Muscle of back (tissue), 11 donors: Measurements from ENCODE around the gene CLSTN3. TPM values are rescaled to one million over a fixed set of nuclear protein-coding genes. Genes with fewer than 3 reads are reported as not detected.
A peak's percentile ranks its signal among the peaks of the same experiment; 100 is the strongest.

Source experiments
- DNase-seq, 3 donors: peaks; one replicate each; pipeline versions ENCODE4 v3.0.0 to v3.0.0-alpha.2; 2013
- polyA plus RNA-seq, 10 donors: library from polyadenylated mRNA; unstranded; fragments of 120-200 nt; gene quantifications; one replicate each; pipeline ENCODE4 v1.2.1, GENCODE V29; 2013; ENCODE audit not compliant: insufficient read length in 10 of 10

The CLSTN3 gene
- polyA plus RNA-seq, 10 donors: 11.8 to 25.7 (median 19.1) TPM

DNA sequence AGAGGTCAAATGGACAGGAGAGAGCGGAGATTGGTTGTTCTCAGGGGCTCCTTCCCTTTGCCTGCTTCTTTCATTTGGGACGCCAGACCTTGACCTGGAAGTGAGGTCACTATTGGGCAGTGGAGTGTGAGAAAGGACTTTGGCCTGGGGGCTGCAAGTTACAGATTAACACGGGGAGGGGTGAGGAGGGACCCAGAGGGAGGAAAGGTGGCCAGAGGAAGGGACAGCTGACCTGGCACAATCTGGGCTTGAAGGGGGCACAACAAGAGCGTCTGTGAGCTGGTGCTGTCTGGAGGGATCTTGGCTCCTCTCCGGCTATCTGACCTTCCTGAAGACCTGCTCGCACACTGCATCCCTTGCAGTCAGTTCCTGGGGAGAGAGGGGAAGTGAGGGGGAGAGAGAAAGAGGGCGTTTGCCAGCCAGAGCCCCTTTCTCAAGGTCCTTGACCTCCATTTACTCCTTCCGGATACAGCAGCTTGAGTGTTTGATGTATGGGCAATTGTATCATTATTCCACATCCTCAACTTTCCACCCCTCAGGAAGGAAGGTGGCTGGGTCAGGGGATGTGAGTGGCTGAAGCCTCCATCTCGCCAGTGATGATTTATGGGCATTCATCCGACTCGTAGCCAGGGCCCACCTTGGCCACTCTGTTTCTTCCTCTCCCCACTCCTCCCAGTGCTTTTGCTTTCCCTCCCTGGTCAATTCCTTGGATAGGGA lies 6.2 kb upstream of the CLSTN3 start:
- DNase-seq: no peak

DNA sequence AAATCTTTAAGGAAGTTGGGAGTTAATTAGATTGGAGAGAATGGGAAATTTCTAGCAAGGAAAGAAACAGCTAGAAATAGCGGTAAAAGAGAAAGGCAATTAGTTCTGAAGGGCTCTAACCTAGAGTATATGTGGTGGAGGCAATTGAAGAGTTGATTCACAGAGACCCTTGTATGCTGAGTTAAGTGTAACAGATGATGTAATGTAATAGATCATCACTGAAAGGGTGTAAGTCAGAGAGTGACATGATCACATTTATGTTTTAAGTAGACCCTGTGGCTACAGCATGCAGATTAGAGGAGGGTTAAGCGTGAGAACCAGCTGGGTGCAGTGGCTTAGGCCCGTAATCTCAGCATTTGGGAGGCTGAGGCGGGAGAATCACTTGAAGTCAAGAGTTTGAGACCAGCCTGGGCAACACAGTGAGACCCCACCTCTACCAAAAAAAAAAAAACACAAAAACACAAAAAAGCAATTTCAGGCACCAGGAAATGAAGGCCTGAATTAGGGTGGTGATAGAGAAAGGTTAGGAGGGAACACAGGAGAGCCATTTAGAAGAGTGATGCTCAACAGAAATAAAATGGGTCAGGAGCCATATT lies 4.4 kb upstream of the CLSTN3 start:
- DNase-seq: no peak

DNA sequence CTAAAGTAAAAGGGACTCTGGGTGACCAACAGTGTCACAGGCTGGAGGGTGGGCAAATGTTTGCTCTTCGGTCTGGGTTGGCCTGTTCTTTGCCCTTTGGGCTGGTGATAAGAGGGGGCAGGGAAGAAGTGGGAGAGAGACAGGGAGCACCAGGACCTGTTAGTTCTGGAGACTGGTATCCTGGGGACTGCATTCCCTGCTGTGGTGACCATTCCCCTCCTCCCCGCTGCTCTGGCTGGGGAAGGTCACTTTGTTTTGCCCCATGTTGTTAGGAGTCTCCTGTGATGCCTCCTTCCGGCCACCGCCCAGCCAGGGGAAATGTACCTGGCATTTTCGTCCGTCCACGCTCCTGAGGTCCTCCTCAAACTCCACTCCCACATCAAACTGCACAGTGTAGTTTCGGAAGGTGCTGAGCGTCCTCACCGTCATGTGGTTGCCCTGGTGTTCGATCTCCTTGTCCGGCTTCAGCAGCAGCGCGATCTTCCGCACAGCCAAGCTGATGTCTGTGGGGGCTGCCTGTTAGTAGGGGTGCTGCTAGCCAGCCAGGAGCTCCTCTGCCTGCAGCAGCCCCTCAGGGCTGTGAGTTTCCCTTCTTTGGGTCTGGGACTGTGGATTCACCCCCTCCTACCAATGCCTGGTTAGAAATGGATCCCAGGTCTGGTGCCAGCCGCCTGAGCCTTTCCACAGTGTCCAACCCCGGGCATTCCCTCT lies 2.1 kb upstream of the CLSTN3 start:
- DNase-seq: no peak

DNA sequence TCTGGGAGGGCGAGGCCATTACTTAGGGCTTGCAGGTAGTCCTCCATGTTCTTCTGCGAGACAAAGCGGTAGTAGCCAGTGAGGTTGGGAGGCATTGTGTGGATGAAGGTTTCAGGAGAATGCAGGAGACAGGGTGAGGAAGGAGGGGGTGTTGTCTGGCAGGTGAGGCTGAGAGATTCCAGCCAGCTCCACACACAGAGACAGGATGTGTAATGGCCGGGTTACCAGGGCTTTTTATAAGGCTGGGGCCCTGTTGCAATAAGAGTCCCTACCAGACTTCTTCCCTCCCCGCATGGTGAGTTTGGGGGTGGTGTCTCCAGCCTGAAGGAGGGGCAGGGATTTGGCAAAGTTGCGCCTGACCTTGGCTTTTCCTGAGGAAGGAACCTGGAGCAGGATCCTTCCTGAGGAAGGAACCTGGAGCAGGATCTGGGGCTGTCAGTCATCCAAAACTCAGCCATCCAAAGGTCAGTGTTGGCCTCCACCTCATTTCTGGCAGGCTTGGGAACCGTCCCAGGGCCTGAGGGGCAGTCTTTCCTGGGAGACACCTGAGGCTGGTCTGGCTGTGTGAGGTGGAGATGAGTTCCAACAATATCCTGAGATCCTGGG lies 1.4 kb upstream of the CLSTN3 start, which contains the start of gene RBP5:
Gene RBP5 (minus strand): TSS at position 209 of the 606 bp plus-strand sequence. CDS start 114 bp downstream, at position 95.
- DNase-seq: no peak

DNA sequence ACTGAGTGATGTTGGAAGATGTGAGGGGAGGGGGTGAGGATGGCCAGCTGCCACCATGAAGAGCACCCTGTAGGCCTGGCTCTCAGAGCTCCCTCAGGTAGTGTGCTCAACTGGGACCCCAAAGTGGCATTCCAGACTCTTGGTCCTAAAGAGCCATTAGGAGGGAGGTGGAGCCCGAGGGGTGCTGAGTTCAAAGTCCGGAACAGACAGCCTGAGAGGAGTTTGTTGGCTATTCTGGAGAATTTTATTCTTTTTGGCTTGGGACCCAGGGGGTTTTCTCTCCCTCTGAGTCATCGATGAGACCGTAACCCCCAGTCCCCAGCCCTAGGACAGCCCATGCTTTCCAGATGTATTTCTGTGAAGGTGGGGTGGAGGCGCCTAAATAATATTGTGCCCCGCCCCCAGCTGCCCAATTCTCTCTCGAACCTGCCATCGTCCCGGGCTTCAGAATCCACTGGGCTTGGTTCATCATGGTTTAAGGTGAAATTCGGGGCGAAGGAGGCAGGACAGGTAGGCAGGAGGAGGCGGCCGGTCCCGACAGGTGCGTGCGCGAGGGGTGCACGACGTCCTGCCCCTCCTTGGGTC lies 792 bp upstream of the CLSTN3 start:
- DNase-seq: no peak

DNA sequence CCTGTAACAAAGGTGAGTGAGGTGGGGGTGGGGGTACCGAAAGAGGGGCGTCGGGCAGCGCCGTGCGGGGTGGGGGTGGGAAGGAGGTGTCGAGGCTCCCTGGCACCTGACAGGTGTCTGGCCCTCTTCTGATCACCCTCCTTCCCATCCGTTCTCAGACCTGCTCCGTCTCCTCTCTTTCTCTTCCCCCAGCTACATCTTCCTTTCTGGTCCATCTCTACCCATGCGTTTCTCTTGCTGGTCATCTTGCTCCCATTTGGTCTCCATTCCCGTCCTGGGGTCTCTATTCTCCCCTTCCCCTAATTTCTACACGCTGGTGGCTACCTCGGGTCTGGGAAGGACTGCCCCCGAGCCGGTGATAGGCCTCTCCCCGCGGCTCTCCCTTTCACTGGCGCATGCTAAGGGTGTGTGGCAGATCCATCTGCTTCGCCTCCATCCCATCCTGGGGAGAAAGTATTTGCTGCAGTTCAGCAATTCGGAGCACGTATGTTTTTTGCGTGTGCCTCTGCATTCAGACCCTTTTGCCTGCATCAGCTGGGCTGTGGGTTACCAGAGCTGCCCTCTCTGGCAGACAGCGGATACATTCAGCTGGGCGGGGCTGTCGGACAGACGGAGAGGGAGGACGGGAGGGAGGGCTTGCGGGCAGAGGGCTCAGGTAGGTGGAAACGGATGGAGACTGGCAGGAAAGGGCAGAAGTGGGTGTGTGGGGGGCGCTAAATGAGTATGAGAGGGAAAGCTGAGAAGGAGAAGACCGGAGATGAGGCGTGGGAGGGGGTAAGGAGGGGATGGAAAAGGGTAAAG lies 730 bp downstream of the CLSTN3 start:
- DNase-seq: peak in 1 of 3 donors; percentile 73

DNA sequence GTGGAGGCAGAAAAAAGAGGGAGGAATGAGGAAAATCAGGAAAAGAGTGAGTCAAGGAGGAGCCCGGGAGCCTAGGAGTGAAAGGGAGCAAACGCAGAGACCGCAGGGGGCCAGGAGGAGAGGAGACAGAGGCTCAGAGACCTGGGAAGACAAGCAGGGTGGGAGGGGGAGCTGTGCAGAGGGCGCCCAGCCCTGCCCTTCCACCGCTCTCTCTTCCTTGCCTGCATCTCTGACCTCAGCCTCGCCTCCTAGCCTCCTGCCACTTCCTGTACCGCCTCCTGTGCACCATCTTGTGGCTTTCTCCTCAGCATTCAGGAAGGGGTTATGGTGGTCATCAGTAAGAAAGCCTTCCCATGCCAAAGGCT lies 1.3 kb downstream of the CLSTN3 start:
- DNase-seq: no peak

DNA sequence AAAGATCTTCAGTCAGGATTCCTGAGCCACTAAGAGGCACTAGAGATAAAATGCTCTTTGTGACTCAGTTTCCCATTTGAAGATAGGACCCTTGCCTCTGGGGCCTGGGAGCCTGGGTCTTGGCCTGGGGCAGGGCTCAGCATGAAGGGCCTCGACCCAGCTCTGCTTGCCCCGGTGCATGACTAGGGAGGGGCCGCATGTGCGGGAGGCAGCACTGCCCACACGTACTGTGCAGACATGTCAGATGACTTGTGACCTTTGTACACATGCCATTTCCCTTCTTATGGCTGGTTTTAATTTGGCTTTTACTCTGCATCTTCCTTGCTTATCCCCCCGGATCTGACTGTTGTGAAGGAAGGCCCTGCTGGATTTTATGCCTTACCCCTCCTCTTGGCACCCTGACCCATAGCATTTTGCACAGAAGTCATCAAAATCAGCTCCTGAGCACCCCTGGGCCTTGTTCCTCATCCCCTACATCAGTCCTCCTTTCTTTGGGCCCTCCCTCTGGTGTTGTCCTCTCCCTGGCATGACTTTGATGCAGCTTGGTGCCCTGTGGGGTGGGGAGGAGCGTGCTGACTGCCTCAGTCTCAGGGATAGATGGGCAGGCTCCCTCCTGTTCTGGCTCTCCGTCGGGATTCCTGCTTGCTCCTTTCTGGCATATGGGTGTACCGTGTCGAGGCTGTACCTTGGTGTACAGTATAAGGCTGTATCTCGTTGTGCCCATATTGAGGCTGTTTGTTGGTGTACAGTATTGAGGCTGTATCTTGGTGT lies 4.4 kb downstream of the CLSTN3 start:
- DNase-seq: no peak

DNA sequence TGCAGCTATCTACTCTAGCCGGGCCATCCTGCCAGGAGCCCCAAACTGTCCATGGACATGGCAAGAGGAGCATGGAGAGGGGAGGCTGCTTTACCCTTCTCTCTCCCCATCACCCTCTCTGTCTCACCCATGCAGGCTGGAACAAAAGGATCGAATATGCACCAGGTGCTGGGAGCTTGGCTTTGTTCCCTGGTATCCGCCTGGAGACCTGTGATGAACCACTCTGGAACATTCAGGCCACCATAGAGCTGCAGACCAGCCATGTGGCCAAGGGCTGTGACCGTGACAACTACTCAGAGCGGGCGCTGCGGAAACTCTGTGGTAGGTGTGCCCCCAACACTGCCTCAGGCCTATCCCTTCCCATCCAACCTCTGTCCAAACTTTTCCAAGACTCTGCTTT lies 5.9 kb downstream of the CLSTN3 start:
- DNase-seq: no peak

DNA sequence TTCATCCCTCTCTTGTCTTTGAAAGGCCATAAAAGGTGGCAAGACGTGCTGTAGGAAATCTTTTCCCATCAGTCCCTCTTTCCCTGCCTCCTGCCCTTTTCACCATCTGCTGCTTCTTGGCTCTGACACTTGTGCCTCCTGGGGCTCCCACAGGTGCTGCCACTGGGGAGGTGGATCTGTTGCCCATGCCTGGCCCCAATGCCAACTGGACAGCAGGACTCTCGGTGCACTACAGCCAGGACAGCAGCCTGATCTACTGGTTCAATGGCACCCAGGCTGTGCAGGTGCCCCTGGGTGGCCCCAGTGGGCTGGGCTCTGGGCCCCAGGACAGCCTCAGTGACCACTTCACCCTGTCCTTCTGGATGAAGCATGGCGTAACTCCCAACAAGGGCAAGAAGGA lies 6.5 kb downstream of the CLSTN3 start:
- no peak for DNase-seq

DNA sequence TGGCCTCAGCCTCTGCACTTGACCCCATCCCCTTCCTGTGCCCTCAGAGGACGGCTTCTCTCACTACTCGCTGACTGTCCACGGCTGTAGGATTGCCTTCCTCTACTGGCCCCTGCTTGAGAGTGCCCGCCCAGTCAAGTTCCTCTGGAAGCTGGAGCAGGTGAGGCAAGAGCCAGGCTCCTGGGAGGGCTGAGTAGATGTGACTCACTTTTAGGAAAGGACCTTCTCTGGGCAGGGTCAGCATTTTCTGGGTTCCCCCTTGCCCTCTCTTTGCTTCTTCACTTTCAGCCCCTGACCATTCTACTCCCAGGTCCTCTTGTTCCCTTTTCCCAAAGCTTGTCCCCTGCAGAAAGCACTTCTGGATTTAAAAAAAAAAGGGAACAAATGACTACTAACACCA lies 7.7 kb downstream of the CLSTN3 start:
- DNase-seq: no peak

DNA sequence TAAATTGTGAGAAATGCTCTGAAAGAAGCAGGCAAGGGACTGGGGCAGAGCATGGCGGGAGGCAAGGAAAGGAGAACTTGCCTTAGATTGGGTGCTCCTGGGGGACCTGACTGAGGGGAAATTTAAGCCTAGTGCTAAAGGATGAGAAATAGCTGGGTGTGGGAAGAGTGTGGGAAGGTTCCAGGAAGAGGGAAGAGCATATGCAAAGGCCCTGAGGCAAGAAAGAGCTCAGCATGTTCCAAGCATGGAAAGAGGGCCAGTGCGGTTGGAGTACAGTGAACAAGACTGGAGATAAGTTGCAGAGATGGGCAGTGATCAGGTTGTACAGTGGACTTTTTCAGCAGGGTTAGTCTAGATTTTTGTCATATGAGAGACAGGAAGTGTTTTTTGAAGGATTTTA lies 9.0 kb downstream of the CLSTN3 start:
- no peak for DNase-seq

DNA sequence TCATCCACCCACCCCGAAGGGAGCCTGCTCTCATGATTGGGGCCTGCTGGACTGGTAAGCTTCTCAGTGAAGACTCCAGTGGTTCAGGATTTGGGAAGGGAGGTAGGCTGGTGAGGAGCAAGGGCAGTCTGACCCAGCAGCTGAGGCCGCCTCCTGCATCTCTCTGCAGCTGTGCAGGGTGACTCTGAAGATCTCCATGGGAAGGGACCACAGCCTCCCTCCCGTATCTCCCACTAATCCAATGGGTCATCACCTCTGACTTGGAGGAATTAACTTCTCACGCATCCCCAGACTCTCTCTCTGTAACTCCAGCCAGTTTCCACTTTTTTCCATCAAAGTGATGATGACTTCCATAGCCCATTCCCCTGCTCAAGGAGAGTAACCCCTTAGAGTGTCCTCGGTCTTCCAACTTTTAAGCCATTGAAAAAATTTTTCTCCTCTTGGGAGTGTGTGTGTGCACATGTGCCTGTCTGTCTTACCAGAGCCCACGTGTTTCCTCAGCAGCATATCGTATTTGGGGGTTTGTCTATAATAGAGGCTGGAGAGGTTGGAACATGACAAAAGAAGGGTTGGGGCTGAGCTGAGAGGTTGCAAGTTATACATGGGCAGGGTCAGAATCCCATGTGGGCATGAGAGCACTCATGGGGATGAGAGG lies 11.3 kb downstream of the CLSTN3 start:
- no peak for DNase-seq

DNA sequence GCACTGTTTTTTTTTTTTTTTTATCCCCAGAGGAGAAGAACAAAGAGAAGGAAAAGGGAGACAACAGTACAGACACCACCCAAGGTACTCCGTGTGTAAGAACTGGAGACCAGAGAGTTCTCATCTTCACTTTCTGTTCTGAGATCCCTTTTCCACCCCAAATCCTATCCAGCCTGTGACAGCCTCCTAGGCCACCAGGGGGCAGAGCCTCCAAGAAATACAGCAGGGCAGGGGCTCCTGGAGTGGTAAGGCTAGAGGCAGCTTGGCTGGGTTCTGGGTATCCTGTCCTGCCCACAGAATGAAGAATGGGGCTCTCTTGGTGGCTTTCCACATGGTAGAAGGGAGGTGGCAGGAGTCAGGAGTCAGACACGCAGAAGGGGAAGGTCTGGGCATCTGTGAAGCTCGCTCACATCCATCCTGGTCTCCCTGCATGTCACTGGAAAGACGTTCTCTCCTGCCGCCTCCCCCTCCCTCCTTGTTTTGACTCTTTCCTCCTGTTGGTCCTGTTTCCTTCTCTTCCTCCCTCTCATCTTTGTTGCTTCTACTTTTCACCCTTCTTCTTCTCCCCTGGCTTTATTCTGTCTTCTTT lies 12.0 kb downstream of the CLSTN3 start:
- DNase-seq: no peak

DNA sequence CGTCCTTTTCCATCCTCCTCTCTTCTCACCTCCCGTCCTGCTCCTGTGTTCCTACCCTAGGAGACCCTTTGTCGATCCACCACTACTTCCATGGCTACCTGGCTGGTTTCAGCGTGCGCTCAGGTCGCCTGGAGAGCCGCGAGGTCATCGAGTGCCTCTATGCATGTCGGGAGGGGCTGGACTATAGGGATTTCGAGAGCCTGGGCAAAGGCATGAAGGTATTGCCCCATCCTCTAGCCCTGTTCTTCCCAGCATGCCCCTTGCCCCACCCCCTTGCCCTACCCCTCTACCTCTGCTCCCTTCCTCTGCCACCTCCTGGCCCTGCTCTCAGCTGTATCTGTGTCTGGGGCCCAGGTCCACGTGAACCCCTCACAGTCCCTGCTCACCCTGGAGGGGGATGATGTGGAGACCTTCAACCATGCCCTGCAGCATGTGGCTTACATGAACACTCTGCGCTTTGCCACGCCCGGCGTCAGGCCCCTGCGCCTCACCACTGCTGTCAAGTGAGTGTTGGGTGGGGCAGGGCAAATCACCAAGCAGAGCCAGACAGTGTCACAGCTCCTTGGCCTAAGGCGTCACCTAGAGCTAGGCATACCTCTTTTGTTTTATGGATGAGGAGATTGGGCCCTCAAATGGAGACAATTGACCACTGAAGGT lies 12.8 kb downstream of the CLSTN3 start:
- no peak for DNase-seq

DNA sequence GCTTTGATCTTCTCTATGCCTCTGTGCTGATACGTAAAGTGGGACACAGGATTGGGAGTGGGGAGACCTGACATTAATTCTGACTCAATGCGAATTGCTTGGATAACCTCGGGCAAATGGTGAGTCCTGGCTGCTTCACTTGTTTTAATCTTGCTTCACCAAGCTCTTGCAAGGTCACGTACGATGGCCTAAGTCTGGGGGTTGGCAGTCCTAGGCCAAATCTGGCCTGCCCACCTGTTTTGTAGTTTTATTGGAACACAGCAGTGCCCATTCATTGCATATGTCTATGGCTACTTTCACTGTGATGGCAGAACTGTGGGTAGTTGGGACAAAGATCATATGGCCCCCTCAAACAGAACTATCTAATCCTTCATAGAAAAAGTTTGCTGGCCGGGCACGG lies 13.4 kb downstream of the CLSTN3 start:
- no peak for DNase-seq

DNA sequence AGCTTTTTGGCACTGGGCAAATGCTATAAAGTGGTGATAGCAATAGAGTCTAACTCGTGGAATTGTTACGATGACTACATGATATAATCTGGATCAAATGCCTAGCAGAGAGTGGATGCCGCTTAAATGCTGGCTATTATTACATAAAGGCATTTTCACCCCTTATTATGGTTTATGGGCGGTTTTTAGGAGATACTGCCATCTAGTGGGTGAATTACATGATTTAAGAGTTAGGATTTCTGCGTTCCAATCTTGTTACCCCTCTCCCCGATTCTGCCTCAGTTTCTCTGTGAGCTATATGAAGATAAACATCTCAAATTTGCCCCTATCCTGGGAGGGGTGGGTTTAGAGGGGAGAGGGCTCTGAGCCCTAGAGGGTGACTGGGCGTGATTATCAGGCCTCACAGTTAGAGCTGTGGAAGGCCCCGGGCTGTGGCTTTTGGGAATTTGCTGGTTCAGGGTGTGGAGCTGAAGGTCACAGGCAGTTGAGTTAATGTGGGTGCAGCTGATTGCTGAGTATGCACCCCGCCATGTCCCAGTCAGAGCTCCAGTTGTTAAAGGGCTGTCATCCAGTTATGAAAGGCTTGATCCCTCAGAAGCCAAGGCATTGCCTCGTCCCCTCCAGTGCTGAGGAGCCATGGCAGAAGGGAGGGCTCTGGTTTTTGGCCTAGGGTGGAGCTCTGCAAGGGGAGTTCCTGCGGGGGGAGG lies 14.4 kb downstream of the CLSTN3 start:
- peak; percentile 23 to 64 (median 42) for DNase-seq

DNA sequence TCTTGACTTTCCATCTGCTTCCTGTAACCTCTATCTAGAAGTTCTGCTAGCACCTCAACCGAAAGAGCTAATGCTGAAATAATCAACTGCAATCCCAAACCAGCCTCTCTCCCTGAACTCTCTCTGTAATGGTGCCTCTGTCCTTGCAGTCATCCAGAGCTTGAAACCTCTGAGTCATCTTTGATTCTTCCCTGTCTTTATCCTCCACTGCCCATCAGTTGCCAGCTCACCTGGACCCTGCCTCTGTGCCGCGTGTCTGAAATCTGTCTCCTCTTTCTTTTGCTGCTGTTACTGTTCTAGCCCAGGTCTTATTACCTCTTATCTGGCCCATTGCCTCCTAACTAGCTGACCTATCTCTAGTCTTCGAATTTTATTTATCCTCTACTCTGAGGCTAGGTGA lies 15.5 kb downstream of the CLSTN3 start:
- DNase-seq: no peak

DNA sequence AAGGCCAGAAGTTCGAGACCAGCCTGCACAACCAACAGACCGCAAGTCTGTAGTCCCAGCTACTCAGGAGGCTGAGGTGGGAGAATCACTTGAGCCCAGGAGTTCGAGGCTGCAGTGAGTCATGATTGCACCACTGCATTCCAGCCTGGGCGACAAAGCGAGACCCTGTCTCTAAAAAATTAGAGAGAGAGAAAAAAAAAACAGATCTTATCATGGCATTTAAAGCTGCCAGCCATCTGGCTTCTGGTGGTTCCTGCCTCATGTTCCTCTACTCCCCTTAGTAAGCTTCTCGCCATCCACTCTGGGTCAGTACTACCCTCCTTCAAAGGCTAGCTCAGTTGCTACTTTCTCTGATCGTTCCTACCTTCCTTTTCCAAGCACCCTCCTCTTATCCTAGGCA lies 16.1 kb downstream of the CLSTN3 start:
- no peak for DNase-seq
